NCI-H1930 (cell line): Measurements from ENCODE around the gene PAEP.

Source experiments
- DNase-seq, 2 experiments: peaks; one replicate each; lab custom pipeline; 2025; lab: John Stamatoyannopoulos, UW

PAEP gene

GRCh38 chr9:135551031-135551430, 10.5 kb upstream of the PAEP start:
- no peak for DNase-seq

- DNase-seq = no peak
These were observed 10.1 kb upstream of the PAEP start for GRCh38 chr9:135551456-135551855.

- DNase-seq = no peak
These were observed 9.4 kb upstream of the PAEP start for GRCh38 chr9:135552021-135552697.

GRCh38 chr9:135552698-135553171, 8.8 kb upstream of the PAEP start:
- DNase-seq = no peak

- DNase-seq = no peak
These were observed 6.8 kb upstream of the PAEP start for GRCh38 chr9:135554718-135555117.

- DNase-seq = no peak
These were observed 6.4 kb upstream of the PAEP start for GRCh38 chr9:135555203-135555602.

- DNase-seq = no peak
These were observed 5.6 kb upstream of the PAEP start for GRCh38 chr9:135555910-135556309.

- no peak for DNase-seq
These were observed 1.9 kb upstream of the PAEP start for GRCh38 chr9:135559606-135560005.

GRCh38 chr9:135562235-135562745, 734 bp downstream of the PAEP start:
- no peak for DNase-seq

GRCh38 chr9:135563039-135563476, 1.5 kb downstream of the PAEP start:
- no peak for DNase-seq

GRCh38 chr9:135563858-135564257, 2.3 kb downstream of the PAEP start:
- no peak for DNase-seq

GRCh38 chr9:135565141-135565628, 3.6 kb downstream of the PAEP start:
- DNase-seq = no peak

GRCh38 chr9:135565636-135566035, 4.1 kb downstream of the PAEP start:
- no peak for DNase-seq

GRCh38 chr9:135566552-135566951, 5.0 kb downstream of the PAEP start:
- no peak for DNase-seq

GRCh38 chr9:135567311-135567710, 5.8 kb downstream of the PAEP start:
- DNase-seq = no peak

GRCh38 chr9:135568026-135568425, 6.5 kb downstream of the PAEP start:
- no peak for DNase-seq

GRCh38 chr9:135570456-135570855, 8.9 kb downstream of the PAEP start:
- no peak for DNase-seq

- DNase-seq = no peak
These were observed 10.7 kb downstream of the PAEP start for GRCh38 chr9:135572233-135572632.

GRCh38 chr9:135573124-135573523, 11.6 kb downstream of the PAEP start:
- DNase-seq = no peak

- no peak for DNase-seq
These were observed 12.8 kb downstream of the PAEP start for GRCh38 chr9:135574331-135574730.

GRCh38 chr9:135574943-135575342, 13.4 kb downstream of the PAEP start:
- DNase-seq = no peak

- no peak for DNase-seq
These were observed 14.6 kb downstream of the PAEP start for GRCh38 chr9:135575995-135576631.

GRCh38 chr9:135577256-135577655, 15.7 kb downstream of the PAEP start:
- DNase-seq = no peak
